Smooth muscle cell of bladder (primary cell): Measurements from ENCODE around the gene KLHL14. TPM values are rescaled to one million over a fixed set of nuclear protein-coding genes. Genes with fewer than 3 reads are reported as not detected.

ENCODE experiments used
- total RNA-seq: library from RNA; depleted of rRNA; stranded (reverse); fragments of >200 nt; gene quantifications from 2 replicates; pipeline ENCODE4 v1.2.3, GENCODE V29; 2014

The KLHL14 gene
- total RNA-seq: not detected in 2 replicates

DNA sequence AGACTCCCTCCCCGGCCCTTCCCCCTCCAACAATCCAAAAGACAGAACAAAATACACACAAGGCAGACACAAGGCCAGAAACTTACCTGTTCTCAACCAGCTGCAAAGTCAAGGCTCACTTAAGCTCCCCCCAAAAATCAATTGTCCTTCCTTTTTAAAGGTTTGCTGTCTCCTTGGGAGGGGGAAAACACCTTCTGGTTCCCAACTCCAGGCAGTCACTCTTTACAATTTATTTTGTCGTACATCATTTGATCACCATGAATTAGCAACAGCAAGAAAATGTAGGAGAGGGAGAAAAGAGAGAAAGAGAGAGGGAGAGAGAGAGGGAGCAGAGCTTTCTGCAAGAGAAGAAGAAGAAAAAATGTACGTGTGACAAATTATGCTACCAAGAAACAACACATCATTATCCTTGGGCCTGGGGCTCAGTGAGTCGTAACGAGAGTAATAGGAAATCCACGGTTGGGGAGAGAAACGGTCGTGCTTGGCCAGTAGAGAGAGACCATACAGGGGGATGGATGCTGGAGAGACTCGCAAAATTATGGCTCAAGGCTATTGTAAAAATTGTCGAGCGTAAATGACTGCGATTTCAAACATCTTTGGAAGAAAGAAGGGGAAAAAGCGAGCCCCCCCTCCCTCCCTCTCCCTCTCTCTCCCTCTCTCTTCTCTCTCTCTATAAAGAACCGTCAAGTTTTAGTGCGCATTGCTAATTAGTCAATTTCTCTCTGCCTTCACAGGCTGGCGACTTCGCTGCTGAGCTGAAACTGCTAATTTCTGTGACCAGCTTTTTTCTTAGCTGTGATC, at the start of gene KLHL14:
Gene KLHL14 (minus strand): TSS at position 443 of the 801 bp plus-strand sequence. CDS start 2,432 bp downstream, outside the sequence.

